Neural progenitor cell (in vitro differentiated cells): Measurements from ENCODE around the gene CTNNBL1.

Experiments
- EZH2 ChIP-seq: fragments of 200-600 bp; sonication (generic); IDR thresholded peaks from 2 replicates; pipeline ENCODE4 v1.6.1; 2017; ENCODE audit warnings: antibody characterized with exemption, mild to moderate bottlenecking, moderate library complexity
- EZH2phosphoT487 ChIP-seq: fragments of 200-600 bp; sonication (generic); IDR thresholded peaks from 2 replicates; pipeline ENCODE4 v1.6.1; 2017; ENCODE audit warnings: antibody characterized with exemption
- TF ChIP-seq, protein P1 (sequence below): fragments of 200-600 bp; sonication (generic); IDR thresholded peaks from 2 replicates; pipeline ENCODE4 v1.5.1; 2017; ENCODE audit warnings: antibody characterized with exemption, mild to moderate bottlenecking

DNA sequence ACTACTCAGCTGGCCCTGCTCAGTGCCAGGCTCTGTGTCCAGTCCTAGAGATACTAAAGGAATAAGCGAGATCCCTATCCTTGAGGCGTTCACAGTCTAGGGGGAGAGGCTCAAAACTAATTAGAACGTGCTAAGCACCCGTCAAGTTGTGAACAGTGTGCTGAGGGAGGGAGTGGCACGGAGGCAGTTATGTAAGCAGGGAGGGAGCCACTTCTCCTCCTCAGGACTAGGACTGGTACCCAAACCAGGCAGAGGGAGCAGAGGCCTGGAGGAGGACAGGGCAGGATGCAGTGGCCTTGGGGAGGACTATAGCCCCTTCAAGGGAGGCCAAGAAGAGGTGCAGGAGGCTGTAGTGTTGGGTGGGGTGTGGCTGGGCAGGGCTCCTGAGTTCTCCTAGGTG is 169.5 kb downstream of the CTNNBL1 start:
- TF ChIP-seq, protein P1, sequence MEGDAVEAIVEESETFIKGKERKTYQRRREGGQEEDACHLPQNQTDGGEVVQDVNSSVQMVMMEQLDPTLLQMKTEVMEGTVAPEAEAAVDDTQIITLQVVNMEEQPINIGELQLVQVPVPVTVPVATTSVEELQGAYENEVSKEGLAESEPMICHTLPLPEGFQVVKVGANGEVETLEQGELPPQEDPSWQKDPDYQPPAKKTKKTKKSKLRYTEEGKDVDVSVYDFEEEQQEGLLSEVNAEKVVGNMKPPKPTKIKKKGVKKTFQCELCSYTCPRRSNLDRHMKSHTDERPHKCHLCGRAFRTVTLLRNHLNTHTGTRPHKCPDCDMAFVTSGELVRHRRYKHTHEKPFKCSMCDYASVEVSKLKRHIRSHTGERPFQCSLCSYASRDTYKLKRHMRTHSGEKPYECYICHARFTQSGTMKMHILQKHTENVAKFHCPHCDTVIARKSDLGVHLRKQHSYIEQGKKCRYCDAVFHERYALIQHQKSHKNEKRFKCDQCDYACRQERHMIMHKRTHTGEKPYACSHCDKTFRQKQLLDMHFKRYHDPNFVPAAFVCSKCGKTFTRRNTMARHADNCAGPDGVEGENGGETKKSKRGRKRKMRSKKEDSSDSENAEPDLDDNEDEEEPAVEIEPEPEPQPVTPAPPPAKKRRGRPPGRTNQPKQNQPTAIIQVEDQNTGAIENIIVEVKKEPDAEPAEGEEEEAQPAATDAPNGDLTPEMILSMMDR: no peak
- no peak for TF ChIP-seq EZH2
- TF ChIP-seq EZH2phosphoT487: no peak
